HuH-7.5 (cell line): ENCODE results near the gene SELENOO.
A peak's percentile ranks its signal among the peaks of the same experiment; 100 is the strongest.
"Not testable (repeated sequence)": the region's sequence is repeated elsewhere in the genome, so short reads cannot be mapped to it uniquely, and the experiment has no call there.

Experiments
- DNase-seq: peaks from one replicate; pipeline ENCODE4 v3.0.0; 2011; ENCODE audit warnings: low spot score

The SELENOO gene, protein sequence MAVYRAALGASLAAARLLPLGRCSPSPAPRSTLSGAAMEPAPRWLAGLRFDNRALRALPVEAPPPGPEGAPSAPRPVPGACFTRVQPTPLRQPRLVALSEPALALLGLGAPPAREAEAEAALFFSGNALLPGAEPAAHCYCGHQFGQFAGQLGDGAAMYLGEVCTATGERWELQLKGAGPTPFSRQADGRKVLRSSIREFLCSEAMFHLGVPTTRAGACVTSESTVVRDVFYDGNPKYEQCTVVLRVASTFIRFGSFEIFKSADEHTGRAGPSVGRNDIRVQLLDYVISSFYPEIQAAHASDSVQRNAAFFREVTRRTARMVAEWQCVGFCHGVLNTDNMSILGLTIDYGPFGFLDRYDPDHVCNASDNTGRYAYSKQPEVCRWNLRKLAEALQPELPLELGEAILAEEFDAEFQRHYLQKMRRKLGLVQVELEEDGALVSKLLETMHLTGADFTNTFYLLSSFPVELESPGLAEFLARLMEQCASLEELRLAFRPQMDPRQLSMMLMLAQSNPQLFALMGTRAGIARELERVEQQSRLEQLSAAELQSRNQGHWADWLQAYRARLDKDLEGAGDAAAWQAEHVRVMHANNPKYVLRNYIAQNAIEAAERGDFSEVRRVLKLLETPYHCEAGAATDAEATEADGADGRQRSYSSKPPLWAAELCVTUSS

GRCh38 chr22:50200461-50201190 lies at the start of gene SELENOO:
Gene SELENOO, plus strand, starts transcription at chr22:50201011. Its CDS starts 26 bp downstream, at chr22:50201037.
- peak; percentile 100 for DNase-seq

- no peak for DNase-seq
Observed at GRCh38 chr22:50151571-50152537, 49.0 kb upstream of the SELENOO start.

DNA sequence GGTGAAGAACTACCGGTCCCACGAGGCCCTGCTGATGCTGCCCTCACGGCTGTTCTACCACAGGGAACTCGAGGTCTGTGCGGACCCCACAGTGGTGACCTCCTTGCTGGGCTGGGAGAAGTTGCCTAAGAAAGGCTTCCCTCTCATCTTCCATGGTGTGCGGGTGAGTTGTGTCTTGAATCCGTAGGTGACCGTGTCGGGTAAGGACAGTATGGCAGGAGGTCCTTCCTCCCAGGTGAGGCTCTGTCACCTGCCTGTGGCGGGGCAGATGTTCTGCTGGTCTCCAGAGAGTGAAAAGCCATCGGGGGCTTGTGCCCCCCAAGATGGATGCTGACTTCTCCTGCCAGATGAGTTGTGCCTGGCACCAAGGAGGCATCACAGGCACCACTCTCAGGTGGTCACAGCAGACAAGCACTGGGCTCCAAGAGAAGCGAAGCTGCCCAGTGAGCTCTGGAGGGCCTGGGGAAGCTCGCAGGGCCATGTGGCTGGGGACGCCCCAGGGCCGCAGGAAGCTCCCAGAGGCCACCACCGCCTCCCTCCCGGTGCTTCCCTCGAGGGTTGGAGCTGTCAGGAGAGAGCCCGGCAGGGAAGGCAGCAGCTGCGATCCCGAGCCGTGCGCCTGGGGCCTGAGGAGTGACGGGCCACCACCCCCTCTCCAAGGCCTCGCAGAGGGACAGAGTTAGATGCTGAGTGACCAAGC lies 47.6 kb upstream of the SELENOO start:
- DNase-seq: no peak

GRCh38 chr22:50153756-50154140 lies 47.1 kb upstream of the SELENOO start:
- DNase-seq: no peak

DNA sequence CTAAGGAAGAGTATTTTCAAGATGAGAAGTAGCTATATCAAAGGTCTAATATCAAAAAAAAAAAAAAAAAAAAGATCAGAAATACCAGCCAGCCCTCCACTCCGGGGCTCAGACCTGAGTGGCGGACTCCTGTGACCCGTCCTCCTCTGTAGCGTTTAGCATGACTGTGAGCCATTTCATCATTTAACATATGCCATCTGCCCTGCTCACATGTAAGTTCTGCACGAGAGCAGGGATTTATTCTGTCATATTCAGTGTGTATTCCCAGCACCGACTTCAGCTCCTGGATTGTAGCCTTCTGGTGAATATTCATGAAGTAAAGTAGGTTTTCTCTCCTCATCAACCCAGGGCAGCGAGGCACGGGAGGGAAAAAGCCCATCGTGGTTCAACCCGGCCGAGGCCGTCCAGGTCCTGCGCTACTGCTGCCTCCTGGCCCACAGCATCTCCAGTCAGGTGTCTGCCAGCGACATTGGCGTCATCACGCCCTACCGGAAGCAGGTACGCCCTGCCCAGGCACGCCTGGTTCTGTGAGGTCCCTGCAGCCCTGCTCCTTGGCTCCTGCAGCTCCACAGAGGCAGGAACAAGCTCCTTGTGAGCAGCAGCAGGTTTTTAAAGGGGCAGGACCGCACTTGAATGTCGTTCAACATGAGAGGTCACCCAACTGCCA lies 43.0 kb upstream of the SELENOO start:
- DNase-seq: no peak

GRCh38 chr22:50160947-50161346 lies 39.9 kb upstream of the SELENOO start:
- DNase-seq: peak; percentile 13

DNA sequence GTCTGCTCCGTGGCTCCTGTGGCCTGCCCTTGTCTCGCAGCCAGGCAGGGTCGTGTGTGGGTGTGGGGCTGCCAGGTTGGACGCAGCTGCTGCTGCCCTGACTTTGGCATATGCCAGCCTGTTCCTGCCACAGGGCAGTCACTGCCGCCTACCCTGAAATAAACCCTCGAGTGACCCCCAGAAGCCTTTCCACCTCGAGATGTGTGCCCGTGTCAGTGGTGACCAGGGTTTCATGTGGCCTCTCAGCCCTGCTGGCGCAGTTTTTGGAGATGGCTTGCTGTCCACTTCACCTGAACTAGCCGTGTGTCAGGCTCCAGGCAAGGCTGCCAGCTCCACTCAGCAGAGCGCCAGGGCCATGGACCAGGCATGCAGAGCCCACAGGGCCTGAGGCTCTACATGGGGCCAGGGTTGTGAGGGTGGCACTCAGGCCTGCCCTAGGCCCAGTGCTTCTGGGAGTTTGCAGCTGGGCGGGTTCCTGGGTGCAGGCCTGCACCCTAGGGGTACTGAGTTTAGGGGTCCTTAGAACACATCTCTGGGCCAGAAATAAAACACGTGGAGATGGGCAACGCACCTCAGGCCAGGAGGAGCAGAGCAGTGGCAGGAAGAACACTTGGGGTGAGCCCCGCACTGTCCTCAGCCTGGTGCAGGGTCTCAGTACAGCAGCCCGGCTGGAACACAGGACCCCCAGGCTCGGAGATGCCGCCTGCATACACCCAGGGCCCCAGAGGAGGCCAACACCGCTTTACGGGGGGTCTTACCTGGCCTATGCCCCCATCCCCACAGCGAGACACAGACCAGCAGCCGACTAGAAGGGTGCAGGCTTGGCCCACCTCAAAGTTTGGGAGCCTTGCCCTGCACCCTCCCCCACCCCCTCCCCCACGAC lies 39.1 kb upstream of the SELENOO start:
- DNase-seq: no peak

DNA sequence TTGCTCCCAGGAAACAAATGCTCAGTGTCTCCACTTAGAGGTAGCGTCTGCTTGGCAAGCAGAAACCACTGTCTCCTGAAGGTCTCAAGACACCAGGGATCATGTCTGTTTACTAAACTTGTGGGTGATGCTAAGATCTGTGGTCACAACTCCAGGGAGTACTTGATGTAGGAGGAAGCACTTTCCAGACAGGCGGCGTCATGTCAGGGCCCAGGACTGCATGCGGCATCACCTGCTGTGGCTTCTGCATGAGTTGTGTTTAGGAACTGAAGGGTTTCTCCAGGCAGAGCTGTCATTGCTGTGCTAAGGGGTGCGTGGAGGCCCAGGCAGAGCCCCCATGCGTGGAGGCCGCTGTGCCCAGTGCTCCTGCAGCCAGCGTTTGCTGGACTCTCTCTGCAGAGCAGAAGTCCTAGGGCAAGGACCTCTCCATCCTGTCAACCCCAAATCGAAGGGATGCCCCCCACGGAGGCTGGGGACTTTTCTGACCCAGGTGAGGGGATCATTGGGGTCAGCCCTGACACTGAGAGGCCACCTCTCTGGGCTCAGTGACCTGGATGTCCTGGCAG lies 38.3 kb upstream of the SELENOO start:
- no peak for DNase-seq

GRCh38 chr22:50165436-50166123 lies 35.2 kb upstream of the SELENOO start:
- no peak for DNase-seq

GRCh38 chr22:50167689-50168489 lies 32.9 kb upstream of the SELENOO start:
- DNase-seq: no peak

DNA sequence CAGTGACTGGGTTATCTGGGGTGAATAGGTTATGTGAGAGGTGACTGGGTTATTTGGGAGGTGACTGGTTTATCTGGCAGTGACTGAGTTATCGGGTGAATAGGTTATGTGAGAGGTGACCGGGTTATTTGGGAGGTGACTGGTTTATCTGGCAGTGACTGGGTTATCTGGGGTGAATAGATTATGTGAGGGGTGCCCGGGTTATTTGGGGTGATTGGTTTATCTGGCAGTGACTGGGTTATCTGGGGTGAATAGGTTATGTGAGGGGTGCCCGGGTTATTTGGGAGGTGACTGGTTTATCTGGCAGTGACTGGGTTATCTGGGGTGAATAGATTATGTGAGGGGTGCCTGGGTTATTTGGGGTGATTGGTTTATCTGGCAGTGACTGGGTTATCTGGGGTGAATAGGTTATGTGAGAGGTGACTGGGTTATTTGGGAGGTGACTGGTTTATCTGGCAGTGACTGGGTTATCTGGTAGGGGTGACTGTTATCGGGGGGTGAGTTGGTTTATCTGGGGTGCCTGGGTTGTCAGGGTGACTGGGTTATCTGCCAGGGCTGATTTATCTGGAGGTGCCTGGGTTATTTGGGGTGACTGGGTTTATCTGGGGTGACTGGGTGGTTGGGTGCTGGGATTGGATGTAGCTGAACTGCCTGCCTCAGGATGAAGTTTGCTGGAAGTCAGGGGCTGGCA lies 32.2 kb upstream of the SELENOO start:
- not testable (repeated sequence) for DNase-seq

GRCh38 chr22:50169181-50169759 lies 31.5 kb upstream of the SELENOO start:
- no peak for DNase-seq

DNA sequence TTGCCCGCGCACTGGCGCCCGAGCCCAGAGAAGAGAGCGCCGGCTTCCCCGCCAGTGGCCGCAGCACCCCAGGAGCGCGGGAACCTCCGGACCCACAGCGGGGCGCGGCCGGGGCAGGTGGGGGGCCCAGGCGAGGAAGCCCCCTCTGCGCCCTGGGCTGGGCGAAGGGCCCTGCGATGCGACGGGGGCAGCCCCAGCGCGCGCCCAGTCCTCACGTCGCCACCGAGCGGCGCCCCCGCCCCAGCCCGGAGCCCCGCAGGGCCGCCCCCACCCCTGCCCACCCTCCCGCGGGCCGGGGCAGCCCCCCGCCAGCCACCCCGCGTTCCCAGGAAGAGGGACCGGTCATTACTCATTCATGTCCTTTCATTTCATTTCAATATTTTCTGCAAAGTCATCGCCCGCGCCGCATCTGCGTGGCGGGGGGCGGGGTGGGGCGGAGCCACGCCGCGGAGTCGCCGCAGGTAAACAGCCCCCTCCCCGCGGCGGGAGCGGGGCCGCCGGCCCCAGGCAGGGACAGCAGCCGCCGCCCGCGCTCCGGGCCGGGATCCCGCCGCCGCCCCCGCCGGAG lies 31.0 kb upstream of the SELENOO start:
- peak; percentile 66 for DNase-seq

GRCh38 chr22:50170453-50171318 lies 30.1 kb upstream of the SELENOO start, which contains the start of gene PANX2:
Gene PANX2, plus strand, starts transcription at chr22:50170731. Its CDS starts 0 bp downstream, at chr22:50170731.
- no peak for DNase-seq

- DNase-seq: no peak
Observed at GRCh38 chr22:50171319-50171964, 29.4 kb upstream of the SELENOO start.
